ENCODE data around the gene EGFLAM.

GRCh38 chr5:38473008-38473407 lies 214.6 kb downstream of the EGFLAM start:
- TF ChIP-seq CTCF (conservative IDR thresholded peaks at IDR 0.05; ENCODE audit: low read depth, low read length) (no peak), EZH2 (IDR thresholded peaks at IDR 0.05; ENCODE audit: borderline replicate concordance, low read depth, low read length, poor library complexity, severe bottlenecking) (no peak)
